ENCODE data around the gene HECW1.
"Not testable (repeated sequence)": the region's sequence is repeated elsewhere in the genome, so short reads cannot be mapped to it uniquely, and the experiment has no call there.

The HECW1 gene

DNA sequence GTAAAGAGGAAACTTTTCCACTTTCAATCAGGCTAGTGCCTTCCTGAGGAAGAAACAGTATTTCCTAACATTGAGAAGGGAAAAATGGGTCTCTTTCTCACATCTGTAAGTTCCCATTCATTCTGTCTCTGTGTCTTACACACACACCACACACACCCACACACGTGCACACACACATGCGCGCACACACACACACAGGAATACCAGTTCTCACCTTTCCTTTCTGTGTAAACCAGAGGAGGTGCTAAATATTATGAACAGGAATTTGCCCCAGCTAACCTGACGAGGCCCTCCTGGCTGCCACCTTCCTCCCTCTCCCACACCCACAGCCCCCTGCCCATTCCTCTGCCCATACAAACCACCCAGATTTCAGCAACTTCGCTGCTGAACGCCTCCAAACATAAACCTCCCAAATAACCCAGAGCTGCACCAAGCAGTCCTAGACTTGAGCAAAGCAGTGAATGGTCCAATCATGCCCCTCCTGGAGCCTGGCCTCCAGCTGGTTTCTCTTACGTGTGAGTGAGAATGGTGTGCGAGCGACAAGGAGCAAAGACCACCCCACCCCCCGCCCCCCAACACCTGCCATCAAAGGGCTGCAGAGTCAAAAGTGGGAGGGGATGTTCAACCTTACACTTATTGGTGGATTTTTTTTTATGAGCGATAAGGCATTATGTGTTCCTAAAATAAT, 190.5 kb downstream of the HECW1 start:
- FAIRE-seq, result no peak
- DNase-seq (ENCODE audit: low spot score), result no peak

DNA sequence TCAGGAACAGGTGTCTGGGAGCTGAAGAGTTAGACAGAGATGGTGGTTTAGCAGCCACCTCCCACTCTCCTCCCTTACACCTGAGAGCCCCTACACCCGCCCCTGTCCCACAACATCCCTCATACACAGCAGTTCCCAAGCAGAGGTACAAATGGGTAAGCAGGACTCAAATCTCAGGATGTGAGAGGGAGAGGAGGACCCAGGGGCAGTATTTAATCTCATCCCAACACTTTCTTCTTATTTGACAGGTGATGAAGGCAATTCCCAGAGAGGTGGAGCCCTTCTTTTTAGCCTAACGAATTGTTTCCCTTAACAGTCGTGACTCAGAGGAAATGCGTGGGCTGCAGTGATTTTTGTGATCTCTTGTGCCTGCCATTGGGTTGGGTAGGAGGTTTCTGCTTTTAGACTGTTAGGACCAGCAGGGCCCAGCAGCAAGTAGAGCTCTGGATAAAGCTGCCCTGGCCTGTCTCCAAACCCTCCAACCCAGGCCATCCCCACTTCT, 191.3 kb downstream of the HECW1 start:
- FAIRE-seq, result no peak
- DNase-seq (ENCODE audit: low spot score), result no peak

DNA sequence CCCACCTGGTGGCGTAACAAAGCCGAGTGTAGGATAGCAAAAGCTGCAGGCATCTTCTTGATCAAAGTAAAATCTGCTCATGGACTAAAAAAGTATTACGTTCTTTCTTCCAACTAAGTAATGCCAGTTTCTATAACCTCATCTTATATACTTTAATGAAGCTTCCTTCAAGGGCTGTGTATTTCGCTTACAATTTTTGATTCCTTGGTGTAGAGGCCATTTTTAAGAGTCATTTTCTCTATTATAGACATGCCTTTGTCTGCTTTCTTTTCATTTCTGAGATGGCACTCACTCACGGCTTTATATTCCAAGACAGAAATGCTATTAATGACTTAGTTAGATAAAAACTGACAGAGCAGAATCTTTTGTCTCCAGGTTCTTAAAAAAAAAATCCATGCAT, 194.0 kb downstream of the HECW1 start:
- no peak for DNase-seq (ENCODE audit: low spot score)
- FAIRE-seq, result no peak

DNA sequence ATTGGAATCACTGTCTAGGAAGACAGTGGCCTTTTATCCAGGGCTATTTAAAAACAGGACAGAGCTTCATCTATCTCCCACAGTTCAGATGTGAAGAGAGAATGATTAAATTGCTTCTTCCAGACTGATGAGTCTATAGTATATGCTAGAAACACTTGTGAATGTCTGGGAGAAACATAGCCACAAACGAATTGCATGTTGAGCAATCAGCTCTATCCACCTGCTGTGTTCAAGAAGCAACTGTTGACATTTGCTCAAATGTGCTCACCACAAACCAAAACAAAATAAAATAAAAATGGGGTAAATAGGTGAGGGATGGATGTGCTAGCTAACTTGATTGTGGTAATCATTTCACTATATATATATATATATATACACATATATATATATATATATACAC, 195.1 kb downstream of the HECW1 start:
- FAIRE-seq (no peak), DNase-seq (ENCODE audit: low spot score) (no peak)

DNA sequence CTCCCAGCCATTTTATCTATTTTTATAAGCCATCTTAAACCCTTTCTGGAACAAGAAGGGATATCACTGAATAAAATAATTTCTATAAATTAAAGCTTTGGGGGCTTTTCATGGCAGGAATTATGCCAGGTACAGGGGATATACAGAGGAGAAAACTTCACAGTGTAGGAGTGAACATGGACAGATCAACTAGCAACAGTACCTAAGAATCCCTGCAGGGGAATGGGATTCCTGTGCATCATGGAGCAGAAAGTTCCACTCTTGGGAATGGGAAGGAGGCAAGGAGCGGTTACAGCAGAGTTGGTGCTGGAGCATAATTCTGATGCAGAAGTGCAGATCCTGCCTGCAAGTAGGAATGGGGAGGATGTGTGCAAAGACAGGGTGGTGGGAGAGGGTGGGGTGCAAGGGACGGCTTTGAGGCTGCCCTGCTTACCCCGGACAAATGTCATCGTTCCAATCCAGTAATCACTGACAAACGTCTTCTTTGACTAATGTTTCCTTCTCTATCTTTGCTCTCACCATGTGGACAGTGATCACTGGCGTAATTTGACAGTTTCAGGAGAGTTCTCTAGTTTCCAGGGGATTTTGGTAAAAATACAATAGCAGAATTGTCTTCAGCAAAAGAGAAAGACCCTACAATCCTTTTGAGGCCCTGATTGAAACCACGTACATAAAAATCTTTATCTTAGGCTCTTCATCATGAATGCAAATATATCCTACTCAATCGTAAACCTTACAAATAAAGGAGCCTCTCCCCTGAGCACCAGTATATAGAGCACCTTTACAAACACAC, 196.7 kb downstream of the HECW1 start:
- DNase-seq (ENCODE audit: low spot score) (no peak), FAIRE-seq (no peak)

DNA sequence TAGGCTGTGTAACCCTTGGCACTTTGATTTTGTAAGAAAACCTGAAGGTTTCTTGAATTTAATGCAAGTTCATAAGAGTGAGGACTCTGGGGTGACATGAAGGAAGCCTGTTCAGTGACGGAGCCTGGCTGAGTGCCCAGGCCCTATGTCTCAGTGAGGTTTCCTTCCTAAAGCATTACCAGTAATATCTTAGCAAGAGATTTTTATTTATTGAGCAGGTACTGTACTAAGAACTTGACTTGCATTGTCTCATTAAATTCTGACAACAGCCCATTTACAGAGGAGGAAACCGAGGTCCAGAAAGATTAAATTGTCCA, 197.2 kb downstream of the HECW1 start:
- FAIRE-seq (no peak), DNase-seq (ENCODE audit: low spot score) (no peak)

DNA sequence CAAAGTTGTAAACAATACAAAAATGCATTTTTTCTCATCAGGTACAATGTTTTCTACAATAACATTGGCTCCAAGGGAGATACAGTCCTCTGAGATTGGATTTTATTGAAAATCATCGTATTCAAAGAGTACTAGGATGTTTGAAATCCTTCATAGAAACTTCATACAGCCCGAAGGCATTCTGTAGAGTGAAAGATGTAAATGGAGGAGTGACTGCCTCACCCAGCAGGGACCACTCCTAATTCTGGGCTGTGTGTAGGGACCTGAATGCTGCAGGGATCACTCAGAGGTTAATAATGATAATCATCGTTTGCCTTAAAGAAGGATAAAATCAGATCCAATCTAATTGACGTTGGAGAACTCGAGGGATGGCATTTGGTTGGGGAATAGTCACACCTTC, 198.6 kb downstream of the HECW1 start:
- no peak for DNase-seq (ENCODE audit: low spot score)
- no peak for FAIRE-seq

DNA sequence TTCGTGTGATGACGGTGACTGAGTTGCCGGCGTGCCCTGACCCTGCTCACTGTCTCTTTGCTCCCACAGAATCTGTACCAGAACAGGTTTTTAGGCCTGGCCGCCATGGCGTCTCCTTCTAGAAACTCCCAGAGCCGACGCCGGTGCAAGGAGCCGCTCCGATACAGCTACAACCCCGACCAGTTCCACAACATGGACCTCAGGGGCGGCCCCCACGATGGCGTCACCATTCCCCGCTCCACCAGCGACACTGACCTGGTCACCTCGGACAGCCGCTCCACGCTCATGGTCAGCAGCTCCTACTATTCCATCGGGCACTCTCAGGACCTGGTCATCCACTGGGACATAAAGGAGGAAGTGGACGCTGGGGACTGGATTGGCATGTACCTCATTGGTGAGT, 199.2 kb downstream of the HECW1 start:
- FAIRE-seq, result no peak

DNA sequence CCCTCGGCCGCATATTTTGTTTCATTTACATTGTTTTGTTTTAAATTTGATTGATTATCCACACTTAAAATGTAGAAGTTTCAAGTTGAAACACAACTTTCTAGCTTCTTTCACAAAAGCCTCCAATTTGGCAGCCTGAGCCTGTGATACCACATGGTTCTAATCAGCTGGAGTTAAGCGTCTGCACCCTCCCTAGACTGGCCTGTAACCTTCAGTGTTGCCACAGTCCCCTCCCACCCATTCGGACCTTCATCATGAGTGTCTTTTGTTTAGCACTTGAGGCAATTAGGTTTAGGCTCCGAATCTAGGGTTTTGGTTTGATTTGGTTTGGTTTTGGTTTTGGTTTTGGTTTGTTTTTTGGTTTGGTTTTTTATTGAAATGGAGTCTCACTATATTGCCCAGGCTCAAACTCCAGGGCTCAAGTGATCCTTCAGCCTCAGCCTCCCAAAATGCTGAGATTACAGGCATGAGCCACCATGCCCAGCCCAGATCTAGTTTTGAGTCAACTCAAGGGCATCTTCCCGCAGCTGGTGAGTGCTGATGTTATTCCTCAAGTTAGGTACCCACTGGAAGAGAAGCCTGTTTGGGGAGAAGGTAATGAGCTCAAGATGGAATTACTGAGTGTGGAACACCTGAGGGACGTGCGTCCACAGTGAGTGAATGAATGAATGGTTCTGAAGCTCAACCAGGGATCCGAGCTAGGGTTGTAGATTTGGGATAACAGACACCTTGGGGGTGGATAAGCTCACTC, 201.4 kb downstream of the HECW1 start:
- FAIRE-seq, result no peak
- DNase-seq (ENCODE audit: low spot score), result no peak

More for the DNA sequence above, 199.2 kb downstream of the HECW1 start:
- no peak for DNase-seq (ENCODE audit: low spot score)

DNA sequence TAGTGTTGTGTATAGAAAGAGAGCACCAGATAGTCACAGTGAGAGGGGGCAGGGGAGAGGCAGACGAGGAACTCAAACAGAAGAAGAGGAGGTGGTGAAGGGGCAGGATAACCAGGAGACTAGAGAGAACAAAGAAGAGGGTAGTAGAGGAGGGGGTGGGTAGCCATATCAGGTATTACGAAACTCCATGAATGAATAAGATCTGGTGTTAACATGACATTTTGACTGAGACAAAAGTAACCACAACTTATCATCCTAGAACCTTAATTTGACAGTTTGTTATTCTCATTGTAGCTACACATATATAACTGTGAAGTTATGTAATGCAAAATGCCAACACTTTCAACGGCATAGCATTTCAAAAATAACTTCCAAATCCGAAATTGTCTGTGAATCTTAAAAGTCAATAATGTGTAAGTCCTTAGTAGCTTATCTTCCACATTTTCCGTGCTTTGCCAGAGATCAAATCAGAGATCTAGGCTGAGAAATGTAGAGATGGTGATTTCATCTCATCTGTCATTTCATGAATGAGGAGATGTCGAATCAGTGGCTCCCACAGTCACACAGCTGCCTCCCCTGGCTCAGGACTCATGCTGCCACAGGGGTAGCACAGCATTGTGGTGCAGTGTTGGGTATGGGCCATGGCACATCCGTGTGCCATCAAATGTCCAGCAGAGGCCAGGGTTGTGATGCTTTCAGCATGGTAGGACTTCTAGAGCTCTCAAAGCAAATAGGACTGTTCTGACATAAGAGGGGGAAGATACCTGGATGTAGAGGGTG, 202.1 kb downstream of the HECW1 start:
- no peak for DNase-seq (ENCODE audit: low spot score)
- no peak for FAIRE-seq

DNA sequence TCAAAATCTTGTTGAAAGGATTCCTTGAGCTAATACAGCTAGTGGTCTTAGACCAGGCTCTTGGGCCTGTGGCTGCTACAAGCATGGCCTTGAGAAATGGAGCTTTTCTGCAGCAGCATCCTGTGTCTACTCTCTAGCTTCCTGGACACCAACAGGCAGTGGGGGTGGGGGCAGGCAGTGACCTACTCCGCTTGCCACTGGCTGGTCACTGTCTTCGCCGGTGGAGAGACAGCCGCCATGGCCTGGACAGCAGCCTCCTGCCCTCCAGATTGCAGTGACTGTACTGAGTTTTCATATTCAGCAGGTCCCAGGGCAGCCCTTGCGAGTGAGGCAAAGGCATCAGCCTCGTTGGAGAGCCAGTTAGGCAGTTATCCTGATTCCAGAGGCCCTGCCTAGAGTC, 204.6 kb downstream of the HECW1 start:
- no peak for FAIRE-seq
- no peak for DNase-seq (ENCODE audit: low spot score)

DNA sequence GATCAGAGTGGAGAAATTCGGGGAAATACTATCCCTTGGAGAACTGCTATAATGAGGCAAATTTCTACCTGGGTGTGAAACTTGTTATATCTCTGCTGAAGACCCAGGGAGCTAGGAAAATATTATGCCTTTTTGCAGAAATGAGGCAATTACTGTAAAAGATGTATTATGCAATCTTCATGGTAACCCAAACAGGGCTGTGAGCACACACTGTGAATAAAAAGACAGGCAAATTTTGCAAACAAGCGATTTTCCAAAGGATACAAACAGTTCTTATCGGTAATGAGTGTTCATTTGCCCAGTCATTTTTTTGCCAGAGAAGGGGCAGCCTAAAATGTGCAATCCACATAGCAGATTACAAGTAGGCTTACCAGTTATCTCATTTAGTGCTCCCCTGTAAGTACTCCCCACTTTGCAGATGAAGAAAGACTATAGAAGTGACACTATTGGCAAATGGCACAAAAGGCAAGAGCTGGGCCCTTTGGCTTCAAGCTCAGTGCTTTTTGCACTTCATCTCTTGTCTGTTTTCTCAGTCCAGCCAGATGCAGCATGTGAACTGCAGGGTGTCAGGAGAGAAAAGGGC, 205.8 kb downstream of the HECW1 start:
- FAIRE-seq, result no peak

DNA sequence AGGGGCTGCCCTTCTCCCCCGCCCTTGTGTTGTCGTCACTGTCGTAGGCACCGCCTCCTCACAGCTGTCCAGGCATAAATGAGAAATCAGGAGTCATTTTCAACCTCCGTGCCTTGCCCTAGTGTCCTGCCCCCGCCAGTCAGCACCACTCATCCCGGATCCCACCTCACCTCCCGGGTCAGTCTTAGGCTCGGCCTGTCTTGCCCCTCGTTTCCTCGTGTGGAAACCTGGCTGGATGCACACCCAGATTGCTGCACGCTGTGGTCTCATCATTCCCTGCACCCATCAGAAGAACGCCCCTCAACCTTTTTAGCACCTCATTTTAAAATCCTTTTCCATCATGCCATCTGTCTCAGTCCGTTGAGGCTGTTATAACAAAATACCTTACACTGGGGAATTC, 213.1 kb downstream of the HECW1 start:
- DNase-seq (ENCODE audit: low spot score) (no peak), FAIRE-seq (no peak)

More for the DNA sequence above, 205.8 kb downstream of the HECW1 start:
- DNase-seq (ENCODE audit: low spot score), result no peak

DNA sequence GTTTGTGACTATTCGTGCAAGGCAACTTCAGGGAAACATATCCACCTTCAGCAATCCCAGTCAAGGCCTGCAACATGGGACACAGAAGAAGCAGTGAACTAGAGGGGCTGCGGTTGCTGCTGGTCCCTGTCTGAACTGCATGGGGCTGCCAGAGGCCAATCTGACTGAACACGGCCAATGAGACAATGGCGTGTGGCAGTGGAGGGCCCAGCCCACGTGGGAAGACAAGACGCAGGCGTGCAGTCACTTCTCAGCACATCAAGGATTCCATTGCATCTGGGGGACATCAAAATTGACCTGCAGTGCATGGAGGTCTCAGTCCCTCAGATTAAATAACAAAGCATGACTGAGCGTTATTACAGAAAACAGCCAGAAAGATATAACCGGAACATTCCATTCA, 215.9 kb downstream of the HECW1 start:
- FAIRE-seq (no peak), DNase-seq (ENCODE audit: low spot score) (no peak)

DNA sequence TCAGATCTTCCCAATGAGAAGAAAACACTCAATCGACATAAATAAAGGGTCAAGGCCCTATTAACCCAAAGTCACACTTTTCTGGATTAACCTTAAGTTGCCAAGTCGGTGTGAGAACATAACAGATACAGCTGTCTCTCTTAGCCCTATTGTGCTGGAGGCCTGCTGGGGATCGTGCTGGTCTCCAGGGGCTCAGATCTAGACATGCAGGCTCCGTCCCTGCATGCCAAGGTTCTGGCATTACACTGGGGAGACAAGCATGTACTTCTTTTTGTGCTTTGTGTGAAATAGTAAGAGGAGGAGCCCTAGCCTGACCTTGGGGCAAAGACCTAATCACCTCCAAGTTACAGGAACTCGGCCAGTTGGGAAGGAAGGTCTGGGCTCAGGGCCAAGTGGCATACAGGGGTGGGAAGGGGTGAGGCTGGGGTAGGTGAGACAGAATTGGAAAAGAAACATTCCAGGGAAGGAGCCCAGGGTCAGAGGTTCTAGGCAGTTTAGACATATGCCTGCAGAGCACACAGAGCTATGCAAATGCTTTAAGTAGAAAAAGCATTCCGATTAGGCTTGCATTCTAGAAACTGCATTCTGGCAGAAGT, 216.4 kb downstream of the HECW1 start:
- no peak for FAIRE-seq
- DNase-seq (ENCODE audit: low spot score), result no peak

DNA sequence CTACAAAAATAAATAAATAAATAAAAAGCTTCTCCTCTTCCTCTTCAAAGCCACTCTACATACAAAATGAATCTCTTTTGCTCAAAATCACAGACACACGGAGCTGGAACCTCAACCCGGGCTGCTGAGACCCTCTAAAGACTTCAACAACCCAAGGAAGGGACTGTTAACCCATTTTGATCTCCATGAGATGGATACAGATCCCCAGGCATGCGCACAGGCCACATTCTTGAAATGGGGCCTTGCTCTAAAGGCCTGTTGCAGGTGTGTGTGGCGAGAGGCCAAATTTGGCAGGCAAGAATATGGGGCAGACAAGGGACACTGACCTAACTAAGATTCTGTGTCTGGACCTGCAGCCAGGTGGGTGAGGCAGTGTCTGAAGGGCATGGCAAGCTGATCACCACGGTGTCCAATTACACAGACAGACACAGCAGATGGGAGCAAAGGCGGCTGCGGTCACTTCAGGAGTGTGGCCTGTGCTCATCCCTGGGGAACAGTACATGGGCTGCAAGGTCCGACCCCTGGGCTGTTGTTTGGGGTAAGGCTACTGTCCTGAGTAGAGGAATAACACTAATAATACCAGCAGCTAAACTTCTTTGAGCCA, 219.8 kb downstream of the HECW1 start:
- FAIRE-seq (no peak), DNase-seq (ENCODE audit: low spot score) (no peak)

DNA sequence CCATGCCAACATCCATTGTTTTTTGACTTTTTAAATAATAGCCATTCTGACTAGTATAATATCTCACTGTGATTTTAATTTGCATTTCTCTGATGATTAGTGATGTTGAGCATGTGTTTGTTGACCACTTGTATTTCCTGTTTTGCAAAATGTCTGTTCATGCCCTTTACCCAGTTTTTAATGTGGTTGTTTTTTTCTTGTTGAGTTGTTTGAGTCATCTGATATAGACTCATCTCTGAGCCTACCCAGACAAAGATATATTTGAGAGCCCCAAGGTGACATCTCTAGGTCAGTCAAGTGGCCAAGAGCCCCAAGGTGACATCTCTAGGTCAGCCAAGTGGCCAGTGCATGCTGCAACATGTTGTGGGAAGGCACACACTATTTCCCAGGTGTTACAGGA, 224.7 kb downstream of the HECW1 start:
- DNase-seq (ENCODE audit: low spot score), result no peak
- no peak for FAIRE-seq

DNA sequence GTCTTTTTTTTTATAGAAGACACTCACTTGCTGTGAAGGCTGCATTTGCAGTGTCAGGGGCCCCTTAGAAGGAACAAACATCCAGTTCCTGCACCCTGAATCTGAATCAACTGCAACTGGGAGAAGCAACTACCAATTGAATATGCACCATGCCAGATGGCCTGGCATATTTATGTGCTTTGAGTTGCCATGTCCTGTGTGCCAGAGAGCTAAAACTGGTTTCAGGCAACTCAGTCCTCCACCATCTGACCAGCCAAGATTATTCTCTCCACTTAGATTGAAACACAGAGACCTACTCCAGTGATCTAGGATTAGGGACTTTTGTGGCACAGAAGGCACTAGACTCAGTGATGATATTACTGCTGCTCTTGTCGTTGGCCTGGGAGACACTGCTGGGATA, 225.4 kb downstream of the HECW1 start:
- DNase-seq (ENCODE audit: low spot score) (no peak), FAIRE-seq (no peak)

DNA sequence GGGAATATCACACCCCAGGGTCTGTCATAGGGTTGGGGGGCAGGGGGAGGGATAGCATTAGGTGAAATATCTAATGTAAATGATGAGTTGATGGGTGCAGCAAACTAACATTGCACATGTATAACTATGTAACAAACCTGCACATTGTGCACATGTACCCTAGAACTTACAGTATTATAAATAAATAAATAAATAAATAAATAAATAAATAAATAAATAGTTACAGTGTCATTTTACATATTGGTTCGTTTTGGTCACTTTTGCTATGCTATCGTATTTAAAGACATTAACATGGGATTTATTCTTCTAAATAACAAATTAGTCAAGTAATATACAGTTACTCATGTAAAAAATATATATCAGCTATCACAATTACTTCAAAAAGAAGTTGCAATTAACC, 228.7 kb downstream of the HECW1 start:
- DNase-seq (ENCODE audit: low spot score) (no peak), FAIRE-seq (no peak)

DNA sequence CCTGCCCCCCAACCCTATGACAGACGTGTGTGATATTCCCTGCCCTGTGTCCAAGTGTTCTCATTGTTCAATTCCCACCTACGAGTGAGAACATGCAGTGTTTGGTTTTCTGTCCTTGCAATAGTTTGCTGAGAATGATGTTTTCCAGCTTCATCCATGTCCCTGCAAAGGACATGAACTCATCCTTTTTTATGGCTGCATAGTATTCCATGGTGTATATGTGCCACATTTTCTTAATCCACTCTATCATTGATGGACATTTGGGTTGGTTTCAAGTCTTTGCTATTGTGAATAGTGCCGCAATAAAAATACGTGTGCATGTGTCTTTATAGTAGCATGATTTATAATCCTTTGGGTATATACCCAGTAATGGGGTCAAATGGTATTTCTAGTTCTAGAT, 231.0 kb downstream of the HECW1 start:
- not testable (repeated sequence) for FAIRE-seq; DNase-seq (ENCODE audit: low spot score)
